Measurements from ENCODE around the gene UFSP2. TPM values are rescaled to one million over a fixed set of nuclear protein-coding genes. Genes with fewer than 3 reads are reported as not detected.
"Not testable (repeated sequence)": the region's sequence is repeated elsewhere in the genome, so short reads cannot be mapped to it uniquely, and the experiment has no call there.

The UFSP2 gene
- total RNA-seq, 1 donor from 2014 or later, result 22.1 TPM

DNA sequence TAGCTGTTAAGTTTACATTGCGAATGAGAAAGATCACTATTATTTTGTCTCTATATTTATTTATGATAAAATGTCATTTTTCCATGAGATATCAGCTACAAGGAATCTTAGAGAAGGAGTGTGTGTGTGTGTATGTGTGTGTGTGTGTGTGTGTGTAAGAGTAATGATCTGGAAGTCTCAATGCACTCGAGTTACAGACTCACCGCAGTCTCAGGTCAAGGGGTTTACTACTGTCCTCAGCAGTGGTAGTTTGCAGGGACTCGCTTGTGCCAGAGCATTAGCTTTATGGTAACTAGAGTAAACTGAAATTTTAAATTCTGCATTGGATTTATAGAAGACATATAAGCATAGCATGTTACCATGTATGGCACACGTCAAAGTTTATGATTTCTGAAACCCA is 60.9 kb downstream of the UFSP2 start:
- no peaks in the 10 kb centered on the region for H3K9me3 Mint-ChIP-seq
- H3K27me3 Mint-ChIP-seq, result no peaks in the 10 kb centered on the region
- H3K4me1 Mint-ChIP-seq (ENCODE audit: unreplicated experiment), result no peaks in the 10 kb centered on the region
- no peak overlapping the region for H3K27ac Mint-ChIP-seq
- H3K4me3 Mint-ChIP-seq, result no peak overlapping the region
- DNase-seq (ENCODE audit: extremely low spot score, unreplicated experiment), result no peak
- no peaks in the 10 kb centered on the region for H3K36me3 Mint-ChIP-seq
- TF ChIP-seq, protein P1, sequence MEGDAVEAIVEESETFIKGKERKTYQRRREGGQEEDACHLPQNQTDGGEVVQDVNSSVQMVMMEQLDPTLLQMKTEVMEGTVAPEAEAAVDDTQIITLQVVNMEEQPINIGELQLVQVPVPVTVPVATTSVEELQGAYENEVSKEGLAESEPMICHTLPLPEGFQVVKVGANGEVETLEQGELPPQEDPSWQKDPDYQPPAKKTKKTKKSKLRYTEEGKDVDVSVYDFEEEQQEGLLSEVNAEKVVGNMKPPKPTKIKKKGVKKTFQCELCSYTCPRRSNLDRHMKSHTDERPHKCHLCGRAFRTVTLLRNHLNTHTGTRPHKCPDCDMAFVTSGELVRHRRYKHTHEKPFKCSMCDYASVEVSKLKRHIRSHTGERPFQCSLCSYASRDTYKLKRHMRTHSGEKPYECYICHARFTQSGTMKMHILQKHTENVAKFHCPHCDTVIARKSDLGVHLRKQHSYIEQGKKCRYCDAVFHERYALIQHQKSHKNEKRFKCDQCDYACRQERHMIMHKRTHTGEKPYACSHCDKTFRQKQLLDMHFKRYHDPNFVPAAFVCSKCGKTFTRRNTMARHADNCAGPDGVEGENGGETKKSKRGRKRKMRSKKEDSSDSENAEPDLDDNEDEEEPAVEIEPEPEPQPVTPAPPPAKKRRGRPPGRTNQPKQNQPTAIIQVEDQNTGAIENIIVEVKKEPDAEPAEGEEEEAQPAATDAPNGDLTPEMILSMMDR (conservative IDR thresholded peaks at IDR 0.05), result no peak

DNA sequence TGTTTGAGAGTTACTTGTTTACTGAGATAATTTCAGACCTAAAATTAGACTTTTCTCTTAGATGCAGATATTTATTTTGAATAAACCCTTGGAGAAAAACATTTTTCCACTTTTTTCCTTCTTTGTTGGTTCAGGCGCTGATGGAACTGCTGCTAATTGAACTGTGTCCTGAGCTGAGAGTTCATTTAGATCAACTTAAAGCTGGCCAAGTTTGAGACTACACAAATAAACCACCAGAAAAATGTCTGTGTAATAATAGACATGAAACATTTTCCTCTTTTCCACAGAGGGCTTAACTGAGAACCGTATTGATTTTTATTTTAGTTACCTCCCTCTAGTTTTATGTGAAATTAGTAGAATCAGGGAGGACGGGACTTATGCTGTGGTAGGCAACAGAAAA is 62.5 kb downstream of the UFSP2 start:
- Mint-ChIP-seq H3K36me3 (no peaks in the 10 kb centered on the region), H3K4me1 (ENCODE audit: unreplicated experiment) (no peaks in the 10 kb centered on the region), H3K9me3 (no peaks in the 10 kb centered on the region), H3K27ac (no peak overlapping the region), H3K27me3 (no peaks in the 10 kb centered on the region), H3K4me3 (no peak overlapping the region)
- DNase-seq (ENCODE audit: extremely low spot score, unreplicated experiment), result no peak
- TF ChIP-seq, protein P1 (conservative IDR thresholded peaks at IDR 0.05), result no peak

DNA sequence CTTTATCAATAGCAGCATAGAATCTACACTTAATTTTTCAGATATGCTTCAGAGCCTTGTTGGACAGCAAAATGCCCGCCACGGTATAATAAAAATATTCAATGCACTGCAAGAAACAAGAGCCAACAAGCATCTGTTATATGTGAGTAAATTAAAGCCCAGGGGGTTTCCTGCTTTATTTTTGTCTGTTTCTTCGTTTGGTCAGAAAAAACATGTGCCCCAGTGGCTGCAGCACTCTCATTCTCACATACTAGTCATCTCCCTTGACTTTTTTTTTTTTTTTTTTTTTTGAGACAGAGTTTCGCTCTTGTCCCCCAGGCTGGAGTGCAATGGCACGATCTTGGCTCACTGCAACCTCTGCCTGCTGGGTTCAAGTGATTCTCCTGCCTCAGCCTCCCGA is 63.2 kb downstream of the UFSP2 start:
- H3K4me3 Mint-ChIP-seq; DNase-seq (ENCODE audit: extremely low spot score, unreplicated experiment): not testable (repeated sequence)

DNA sequence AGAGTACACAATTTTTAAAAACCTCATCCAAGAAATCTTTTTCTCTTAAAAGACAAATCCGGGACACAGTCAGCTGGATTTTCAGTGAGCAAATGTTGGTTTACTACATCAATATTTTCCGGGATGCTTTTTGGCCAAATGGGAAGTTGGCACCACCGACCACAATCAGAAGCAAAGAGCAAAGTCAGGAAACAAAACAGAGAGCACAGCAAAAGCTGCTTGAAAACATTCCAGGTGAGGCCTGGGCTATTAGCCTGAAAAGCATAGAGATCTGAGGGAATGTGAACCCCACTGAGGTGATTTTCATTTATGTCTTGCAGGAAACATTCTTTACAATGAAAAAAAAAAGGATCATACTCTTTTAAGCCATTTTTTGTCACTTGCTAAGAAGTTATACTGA is 63.9 kb downstream of the UFSP2 start:
- TF ChIP-seq, protein P1 (conservative IDR thresholded peaks at IDR 0.05), result no peak
- DNase-seq (ENCODE audit: extremely low spot score, unreplicated experiment), result no peak
- H3K27ac Mint-ChIP-seq, result no peak overlapping the region
- no peak overlapping the region for H3K4me3 Mint-ChIP-seq
- no peaks in the 10 kb centered on the region for H3K27me3 Mint-ChIP-seq
- H3K9me3 Mint-ChIP-seq, result no peaks in the 10 kb centered on the region
- no peaks in the 10 kb centered on the region for H3K4me1 Mint-ChIP-seq (ENCODE audit: unreplicated experiment)
- H3K36me3 Mint-ChIP-seq, result no peaks in the 10 kb centered on the region

More for the DNA sequence above, 63.2 kb downstream of the UFSP2 start:
- not testable (repeated sequence) for H3K27ac Mint-ChIP-seq; H3K9me3 Mint-ChIP-seq; H3K27me3 Mint-ChIP-seq; H3K36me3 Mint-ChIP-seq; H3K4me1 Mint-ChIP-seq (ENCODE audit: unreplicated experiment)

DNA sequence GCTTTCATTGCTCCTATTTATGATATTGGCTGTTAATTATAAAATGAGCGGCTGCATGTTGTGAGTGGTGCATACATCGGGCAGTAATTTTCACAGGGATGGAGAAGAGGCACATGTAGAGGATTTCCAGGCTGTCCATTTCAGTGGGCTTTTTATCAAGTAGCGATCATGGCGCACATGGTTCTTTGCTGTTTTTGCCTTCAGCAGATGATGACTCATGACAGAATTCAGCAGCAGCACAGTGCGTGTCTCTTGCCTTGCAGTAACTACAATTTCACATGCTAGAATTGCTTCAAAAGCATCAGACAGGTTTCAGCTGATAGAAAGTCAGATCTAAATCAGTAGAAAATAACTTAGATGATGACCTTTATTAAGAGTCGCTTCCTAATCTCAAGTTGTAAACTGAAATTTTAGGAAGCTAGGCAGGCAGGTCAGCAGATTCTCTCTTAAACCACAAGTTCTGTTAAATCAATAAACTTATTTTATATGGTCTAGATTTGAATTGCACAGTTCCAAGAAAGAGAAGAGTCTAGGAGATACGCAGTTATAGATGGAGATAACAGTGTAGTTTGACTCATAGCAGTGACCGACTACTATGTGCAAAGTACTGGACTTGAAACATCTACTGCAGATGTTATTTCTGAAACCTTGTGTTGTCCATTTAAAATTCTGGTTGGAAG is 65.9 kb downstream of the UFSP2 start:
- Mint-ChIP-seq H3K27me3 (no peaks in the 10 kb centered on the region), H3K4me1 (ENCODE audit: unreplicated experiment) (no peaks in the 10 kb centered on the region), H3K9me3 (no peaks in the 10 kb centered on the region), H3K4me3 (no peak overlapping the region), H3K36me3 (no peaks in the 10 kb centered on the region), H3K27ac (no peak overlapping the region)
- DNase-seq (ENCODE audit: extremely low spot score, unreplicated experiment), result no peak
- TF ChIP-seq, protein P1 (conservative IDR thresholded peaks at IDR 0.05), result no peak

DNA sequence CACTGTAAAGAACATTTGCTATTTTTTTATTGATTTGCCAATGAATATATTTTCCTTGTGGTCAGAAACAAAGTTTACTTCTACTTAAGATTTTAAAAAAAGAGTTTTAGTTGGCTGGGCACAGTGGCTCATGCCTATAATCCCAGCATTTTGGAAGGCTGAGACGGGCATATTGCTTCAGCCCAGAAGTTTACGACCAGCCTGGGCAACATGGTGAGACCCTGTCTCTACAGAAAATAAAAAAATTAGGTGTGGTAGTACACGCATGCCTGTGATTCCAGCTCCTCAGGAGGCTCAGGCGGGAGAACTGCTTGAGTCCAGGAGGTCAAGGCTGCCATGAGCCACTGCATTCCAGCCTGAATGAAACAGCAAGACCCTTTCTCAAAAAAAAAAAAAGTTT is 66.8 kb downstream of the UFSP2 start:
- no peaks in the 10 kb centered on the region for H3K4me1 Mint-ChIP-seq (ENCODE audit: unreplicated experiment)
- no peaks in the 10 kb centered on the region for H3K27me3 Mint-ChIP-seq
- DNase-seq (ENCODE audit: extremely low spot score, unreplicated experiment), result no peak
- H3K9me3 Mint-ChIP-seq, result no peaks in the 10 kb centered on the region
- no peak overlapping the region for H3K27ac Mint-ChIP-seq
- TF ChIP-seq, protein P1 (conservative IDR thresholded peaks at IDR 0.05), result no peak
- H3K4me3 Mint-ChIP-seq, result no peak overlapping the region
- no peaks in the 10 kb centered on the region for H3K36me3 Mint-ChIP-seq

All from type B pancreatic cell (in vitro differentiated cells).